Large intestine (tissue), 3 donors: ENCODE data around the gene IPO7. TPM values are rescaled to one million over a fixed set of nuclear protein-coding genes. Genes with fewer than 3 reads are reported as not detected.

ENCODE experiments used
- DNase-seq, 2 donors: peaks; one replicate each; pipeline versions ENCODE4 v3.0.0 to v3.0.0-alpha.2; 2013
- H3K27ac ChIP-seq: one replicate; pipeline ENCODE4 v1.5.1; 2013; ENCODE audit warnings: low read length
- H3K27me3 ChIP-seq: 2 replicates; pipeline ENCODE4 v1.6.1; 2013; ENCODE audit warnings: low read length; ENCODE audit not compliant: control insufficient read depth, insufficient read depth
- H3K36me3 ChIP-seq: 2 replicates; pipeline ENCODE4 v1.6.1; 2013; ENCODE audit warnings: low read length; ENCODE audit not compliant: control insufficient read depth, insufficient read depth
- H3K4me1 ChIP-seq: one replicate; pipeline ENCODE4 v1.6.1; 2013; ENCODE audit warnings: low read length; ENCODE audit not compliant: control insufficient read depth, insufficient read depth
- H3K4me3 ChIP-seq: one replicate; pipeline ENCODE4 v1.5.1; 2013; ENCODE audit warnings: low read length
- H3K9me3 ChIP-seq: one replicate; pipeline ENCODE4 v1.6.1; 2013; ENCODE audit warnings: mild to moderate bottlenecking, low read depth, low read length, moderate library complexity; ENCODE audit not compliant: control insufficient read depth
- WGBS: methylation state at CpG from one replicate; pipeline ENCODE4 v1.1.5; 2013; ENCODE audit warnings: low lambda C conversion rate; ENCODE audit not compliant: insufficient coverage; 5-methylcytosine and 5-hydroxymethylcytosine counted together
- polyA plus RNA-seq: library from polyadenylated mRNA; unstranded; fragments of 120-200 nt; gene quantifications from one replicate; pipeline ENCODE4 v1.2.1, GENCODE V29; 2013

The IPO7 gene
- polyA plus RNA-seq, 1 donor = 96.8 TPM

- Histone ChIP-seq H3K27me3 (no peaks in the 10 kb centered on the region), H3K9me3 (no peaks in the 10 kb centered on the region), H3K27ac (no peak overlapping the region), H3K4me1 (peaks cover 8% of the 10 kb centered on the region), H3K36me3 (peaks cover 23% of the 10 kb centered on the region), H3K4me3 (no peak overlapping the region)
- 90% methylated on average over 2 of the region's 3 CpGs for WGBS
- no peak for DNase-seq
Observed at GRCh38 chr11:9489080-9489765, 104.8 kb downstream of the IPO7 start.

- DNase-seq = no peak
- Histone ChIP-seq H3K36me3 (peaks cover 21% of the 10 kb centered on the region), H3K4me3 (no peak overlapping the region), H3K27me3 (no peaks in the 10 kb centered on the region), H3K9me3 (no peaks in the 10 kb centered on the region), H3K4me1 (peaks cover 8% of the 10 kb centered on the region), H3K27ac (no peak overlapping the region)
- no CpG with 5 or more reads among the region's 3 CpGs for WGBS
Observed at GRCh38 chr11:9490376-9490775, 105.9 kb downstream of the IPO7 start.

- no peaks in the 10 kb centered on the region for H3K9me3 ChIP-seq
- H3K27me3 ChIP-seq = no peaks in the 10 kb centered on the region
- H3K4me1 ChIP-seq = peaks cover 21% of the 10 kb centered on the region
- no peak overlapping the region for H3K27ac ChIP-seq
- H3K36me3 ChIP-seq = peaks cover 23% of the 10 kb centered on the region
- peak in 1 of 2 donors; percentile 38 for DNase-seq
- no peak overlapping the region for H3K4me3 ChIP-seq
- WGBS = no CpG with 5 or more reads among the region's 1 CpG
Observed at GRCh38 chr11:9493492-9493891, 109.0 kb downstream of the IPO7 start.

GRCh38 chr11:9494316-9494715, 109.9 kb downstream of the IPO7 start:
- no peaks in the 10 kb centered on the region for H3K9me3 ChIP-seq
- peaks cover 23% of the 10 kb centered on the region for H3K36me3 ChIP-seq
- no peaks in the 10 kb centered on the region for H3K27me3 ChIP-seq
- no CpG with 5 or more reads among the region's 3 CpGs for WGBS
- no peak for DNase-seq
- no peak overlapping the region for H3K4me3 ChIP-seq
- H3K4me1 ChIP-seq = peaks cover 24% of the 10 kb centered on the region
- H3K27ac ChIP-seq = no peak overlapping the region

GRCh38 chr11:9495803-9496514, 111.5 kb downstream of the IPO7 start:
- H3K27me3 ChIP-seq = no peaks in the 10 kb centered on the region
- H3K9me3 ChIP-seq = no peaks in the 10 kb centered on the region
- peak; percentile 45 to 67 for DNase-seq
- no CpG with 5 or more reads among the region's 6 CpGs for WGBS
- H3K4me1 ChIP-seq = peaks cover 28% of the 10 kb centered on the region
- no peak overlapping the region for H3K4me3 ChIP-seq
- peaks cover 20% of the 10 kb centered on the region for H3K36me3 ChIP-seq
- H3K27ac ChIP-seq = peak overlapping the region; percentile 75

Other genes with a start within 250 kb of the IPO7 start
- 28.5 TPM for gene DENND5A, start 119.3 kb upstream of the IPO7 start, polyA plus RNA-seq
- gene TMEM41B, start 70.1 kb upstream of the IPO7 start, polyA plus RNA-seq = 33.0 TPM
- 21.2 TPM for gene ZNF143, start 76.4 kb downstream of the IPO7 start, polyA plus RNA-seq
- 68.9 TPM for gene WEE1, start 189.0 kb downstream of the IPO7 start, polyA plus RNA-seq